Activated CD8-positive, alpha-beta memory T cell treated with anti-CD3 and anti-CD28 coated beads for 36 hours (primary cell): ENCODE measurements around the gene ABCB11. TPM values are rescaled to one million over a fixed set of nuclear protein-coding genes. Genes with fewer than 3 reads are reported as not detected.
"Not testable (repeated sequence)": the region's sequence is repeated elsewhere in the genome, so short reads cannot be mapped to it uniquely, and the experiment has no call there.

Source experiments
- CTCF ChIA-PET: fragments of 350-600 bp; sonication (Branson Sonifier 250); formaldehyde crosslinking; loops from one replicate; lab custom pipeline; 2021; ENCODE audit warnings: antibody characterized with exemption; lab: Charles Lee
- POLR2A ChIA-PET: fragments of 350-600 bp; sonication (Branson Sonifier 250); formaldehyde crosslinking; loops from one replicate; lab custom pipeline; 2021; ENCODE audit warnings: antibody characterized with exemption; lab: Charles Lee
- total RNA-seq, 2 experiments: library from RNA; stranded (reverse); gene quantifications; one replicate each; pipeline ENCODE4 v1.2.3, GENCODE V29; 2021

The ABCB11 gene
- total RNA-seq, 2 experiments from 2014 or later, result not detected

DNA sequence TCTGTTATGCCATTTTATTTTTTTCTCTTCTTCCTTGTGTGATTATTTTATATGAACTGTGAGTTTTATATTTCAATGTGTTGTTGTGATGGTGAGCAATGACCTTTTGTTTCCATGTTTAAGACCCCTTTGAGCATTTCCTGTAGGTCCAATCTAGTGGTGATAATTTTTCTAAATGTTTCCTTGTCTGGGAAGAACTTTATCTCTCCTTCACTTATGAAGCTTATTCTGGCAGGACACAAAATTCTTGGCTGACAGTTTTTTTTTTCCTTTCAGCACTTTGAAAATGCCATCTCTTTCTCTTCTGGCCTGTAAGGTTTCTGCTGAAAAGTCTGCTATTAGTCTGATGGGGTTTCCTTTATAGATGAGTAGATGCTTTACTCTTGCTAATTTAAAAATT lies 76.9 kb downstream of the ABCB11 start:
- CTCF ChIA-PET, result no interaction called here
- POLR2A ChIA-PET, result no interaction called here

DNA sequence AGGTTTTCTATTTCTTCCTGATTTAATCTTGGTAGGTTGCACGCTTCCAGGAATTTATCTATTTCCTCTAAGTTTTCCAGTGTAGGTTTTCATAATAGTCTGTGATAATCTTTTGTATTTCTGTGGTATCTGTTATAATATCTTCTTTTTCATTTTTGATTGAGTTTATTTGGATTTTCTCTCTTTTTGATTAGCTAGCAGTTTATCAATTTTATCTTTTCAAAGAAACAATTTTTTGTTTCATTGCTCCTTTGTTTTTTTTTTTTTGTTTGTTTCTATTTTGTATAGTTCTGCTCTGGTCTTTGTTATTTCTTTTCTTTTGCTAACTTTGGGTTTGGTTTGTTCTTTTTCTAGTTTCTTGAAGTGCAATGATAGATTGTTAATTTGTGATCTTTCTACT lies 78.7 kb downstream of the ABCB11 start:
- ChIA-PET POLR2A (interaction anchor here (0.7 kb wide), 1 partner anchor 151 kb away, joined by 9 read pairs; no protein-coding TSS in a partner anchor), CTCF (interaction anchor here (0.6 kb wide), 1 partner anchor 132 kb away, joined by 3 read pairs; no protein-coding TSS in a partner anchor)

DNA sequence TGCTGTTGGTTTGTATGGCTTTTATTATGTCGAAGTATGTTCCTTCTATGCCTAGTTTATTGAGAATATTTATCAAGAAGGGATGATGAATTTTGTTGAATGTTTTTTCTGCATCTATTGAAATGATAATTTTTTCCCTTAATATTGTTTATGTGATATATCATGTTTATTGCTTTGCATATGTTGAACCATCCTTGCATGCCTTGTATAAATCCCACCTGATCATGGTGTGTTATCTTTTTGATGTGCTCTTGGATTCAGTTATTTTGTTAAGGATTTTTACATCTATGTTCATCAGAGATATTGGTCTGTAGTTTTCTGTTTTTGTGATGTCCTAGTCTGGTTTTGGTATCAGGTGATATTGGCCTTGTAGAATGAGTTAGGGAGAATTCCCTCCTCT lies 79.3 kb downstream of the ABCB11 start:
- CTCF ChIA-PET, result interaction anchor here (0.6 kb wide), 1 partner anchor 132 kb away, joined by 3 read pairs; no protein-coding TSS in a partner anchor

DNA sequence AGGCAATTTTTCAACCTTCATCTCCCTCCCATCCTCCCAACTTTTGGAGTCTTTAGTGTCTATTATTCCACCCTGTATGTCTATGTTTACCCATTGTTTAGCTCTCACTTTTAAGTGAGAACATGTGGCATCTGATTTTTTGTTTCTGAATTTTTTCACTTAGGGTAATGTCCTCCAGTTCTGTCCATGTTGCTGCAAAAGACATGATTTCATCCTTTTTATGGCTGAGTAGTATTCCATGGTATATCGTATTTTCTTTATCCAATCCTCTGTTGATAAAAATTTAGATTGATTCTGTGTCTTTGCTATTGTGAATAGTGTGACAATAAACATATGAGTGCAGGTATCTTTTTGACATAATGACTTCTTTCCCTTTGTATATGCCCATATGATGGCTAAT lies 81.8 kb downstream of the ABCB11 start:
- POLR2A ChIA-PET, result no interaction called here

More for the DNA sequence above, 79.3 kb downstream of the ABCB11 start:
- POLR2A ChIA-PET, result interaction anchor here (0.7 kb wide), 1 partner anchor 152 kb away, joined by 9 read pairs; no protein-coding TSS in a partner anchor

DNA sequence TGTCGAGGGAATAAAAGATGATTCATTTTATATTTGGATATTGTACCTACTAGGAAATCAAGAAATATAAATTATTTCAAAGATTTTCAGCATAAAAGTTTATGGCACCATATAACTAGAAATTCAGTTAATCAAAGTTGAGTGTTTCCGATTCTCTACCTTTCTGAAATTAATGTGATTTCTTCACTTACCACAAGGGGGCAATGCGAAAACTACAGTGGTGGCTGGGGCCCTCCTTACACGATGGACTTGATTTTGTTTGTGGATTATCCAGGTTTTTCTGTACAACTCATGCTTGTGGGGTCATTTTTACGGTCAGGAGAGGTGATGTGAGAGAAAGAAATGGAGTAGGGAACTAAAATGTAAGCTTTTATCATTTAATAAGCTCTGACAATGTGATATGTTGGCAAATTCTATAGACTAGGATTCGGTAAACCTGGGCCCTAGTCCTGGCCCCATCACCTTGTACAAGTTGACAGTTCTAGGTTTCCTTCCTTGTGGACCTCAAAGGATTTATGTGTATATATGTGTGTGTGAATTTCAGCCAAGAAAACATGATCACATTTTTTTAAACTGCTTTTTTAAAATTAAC lies 82.4 kb downstream of the ABCB11 start:
- POLR2A ChIA-PET, result no interaction called here
- CTCF ChIA-PET, result interaction anchor here (1.4 kb wide), 1 partner anchor 12 kb away, joined by 3 read pairs; no protein-coding TSS in a partner anchor

More for the DNA sequence above, 81.8 kb downstream of the ABCB11 start:
- CTCF ChIA-PET, result interaction anchor here (1.4 kb wide), 1 partner anchor 12 kb away, joined by 3 read pairs; no protein-coding TSS in a partner anchor

DNA sequence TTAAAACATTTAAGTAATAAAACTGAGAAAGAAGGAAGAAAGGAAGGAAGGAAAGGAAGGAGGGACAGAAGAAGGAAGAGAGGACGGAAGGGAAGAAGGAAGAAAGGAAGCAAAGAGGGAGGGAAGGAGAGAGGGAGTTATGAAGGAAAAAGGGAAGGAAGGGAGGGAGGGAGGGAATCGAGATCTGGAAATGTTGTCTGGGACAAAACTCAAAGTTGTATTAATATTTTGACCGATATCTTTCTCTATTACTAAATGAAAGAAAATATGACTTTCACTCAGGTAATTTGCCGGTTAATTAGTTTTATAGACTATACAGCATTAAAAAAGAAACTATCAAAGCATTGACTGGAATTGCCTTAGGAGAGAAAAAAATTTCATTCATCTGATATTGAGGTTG lies 85.6 kb downstream of the ABCB11 start:
- POLR2A ChIA-PET, result no interaction called here

DNA sequence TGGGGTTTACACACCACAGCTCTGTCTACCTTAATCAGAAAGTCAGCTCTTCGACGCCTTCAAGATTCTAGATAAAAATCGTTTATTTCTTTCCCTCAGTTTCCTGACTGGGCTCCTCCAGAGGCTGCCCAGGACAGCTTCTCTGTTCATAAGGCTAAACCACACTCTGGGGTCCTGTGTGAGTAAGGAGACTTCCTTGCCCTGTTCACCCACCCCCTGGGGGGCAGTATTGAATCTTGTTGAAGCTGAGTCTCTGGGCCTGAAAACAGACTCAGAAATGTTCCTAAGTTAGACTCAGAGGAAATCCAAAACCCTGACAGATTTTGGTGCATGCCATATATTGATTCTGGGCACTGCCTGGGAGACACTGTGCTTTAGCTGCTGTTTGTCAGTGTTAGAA lies 87.1 kb downstream of the ABCB11 start:
- POLR2A ChIA-PET, result no interaction called here
- CTCF ChIA-PET, result interaction anchor here (0.5 kb wide), 1 partner anchor 825 kb away, joined by 3 read pairs; no protein-coding TSS in a partner anchor

More for the DNA sequence above, 85.6 kb downstream of the ABCB11 start:
- CTCF ChIA-PET, result no interaction called here

DNA sequence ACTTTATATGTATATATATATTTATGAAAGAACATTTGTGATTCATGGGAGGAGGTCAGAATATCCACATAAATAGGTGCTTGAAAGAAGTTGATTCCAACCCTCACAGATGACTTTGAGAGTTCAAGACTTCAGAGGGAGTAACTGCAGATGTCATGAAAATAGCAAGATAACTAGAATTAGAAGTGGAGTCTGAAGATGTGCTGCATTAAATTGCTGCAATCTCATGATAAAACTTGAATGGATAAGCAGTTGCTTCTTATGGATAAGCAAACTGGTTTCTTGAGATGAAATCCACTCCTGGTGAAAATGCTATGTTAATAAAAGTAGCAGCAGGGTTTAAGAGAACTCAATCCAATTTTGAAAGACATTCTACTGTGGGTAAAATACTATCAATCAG lies 89.8 kb downstream of the ABCB11 start:
- ChIA-PET CTCF (no interaction called here), POLR2A (no interaction called here)

DNA sequence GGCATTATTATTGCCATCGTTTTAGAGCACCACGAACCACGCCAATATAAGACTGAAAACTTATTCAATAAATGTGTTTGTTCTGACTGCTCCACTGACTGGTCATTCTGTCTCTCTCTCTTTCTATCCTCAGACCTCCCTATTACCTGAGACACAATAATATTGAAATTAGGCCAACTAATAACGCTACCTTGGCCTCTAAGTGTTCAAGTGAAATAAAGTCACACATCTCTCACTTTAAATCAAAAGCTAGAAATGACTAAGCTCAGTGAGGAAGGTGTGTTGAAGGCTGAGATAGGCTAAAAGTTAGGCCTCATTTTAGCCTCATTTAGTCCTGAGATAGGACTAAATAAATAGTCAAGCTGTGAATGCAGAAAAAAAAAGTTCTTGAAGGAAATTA lies 91.2 kb downstream of the ABCB11 start:
- CTCF ChIA-PET, result interaction anchor here (1.1 kb wide), 1 partner anchor 24 kb away, joined by 3 read pairs; no protein-coding TSS in a partner anchor

DNA sequence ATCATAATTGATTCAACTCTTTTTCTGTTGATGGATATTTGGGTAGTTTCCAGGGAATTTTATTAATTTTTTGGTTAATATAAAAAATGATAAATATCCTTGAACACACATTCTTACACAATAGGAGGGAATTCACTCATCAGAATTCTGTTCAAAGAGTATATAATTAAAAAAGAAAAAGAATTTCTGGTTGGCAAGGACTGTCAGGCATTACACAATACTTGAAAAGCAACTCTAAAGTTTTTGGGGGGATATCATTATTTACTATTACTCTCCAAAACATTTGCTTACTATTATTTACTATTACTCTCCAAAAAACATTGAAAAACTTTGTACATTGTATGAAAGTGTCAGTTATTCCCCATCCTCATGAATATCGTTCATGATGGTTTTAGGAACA lies 92.1 kb downstream of the ABCB11 start:
- ChIA-PET POLR2A (no interaction called here), CTCF (no interaction called here)

More for the DNA sequence above, 91.2 kb downstream of the ABCB11 start:
- POLR2A ChIA-PET, result no interaction called here

DNA sequence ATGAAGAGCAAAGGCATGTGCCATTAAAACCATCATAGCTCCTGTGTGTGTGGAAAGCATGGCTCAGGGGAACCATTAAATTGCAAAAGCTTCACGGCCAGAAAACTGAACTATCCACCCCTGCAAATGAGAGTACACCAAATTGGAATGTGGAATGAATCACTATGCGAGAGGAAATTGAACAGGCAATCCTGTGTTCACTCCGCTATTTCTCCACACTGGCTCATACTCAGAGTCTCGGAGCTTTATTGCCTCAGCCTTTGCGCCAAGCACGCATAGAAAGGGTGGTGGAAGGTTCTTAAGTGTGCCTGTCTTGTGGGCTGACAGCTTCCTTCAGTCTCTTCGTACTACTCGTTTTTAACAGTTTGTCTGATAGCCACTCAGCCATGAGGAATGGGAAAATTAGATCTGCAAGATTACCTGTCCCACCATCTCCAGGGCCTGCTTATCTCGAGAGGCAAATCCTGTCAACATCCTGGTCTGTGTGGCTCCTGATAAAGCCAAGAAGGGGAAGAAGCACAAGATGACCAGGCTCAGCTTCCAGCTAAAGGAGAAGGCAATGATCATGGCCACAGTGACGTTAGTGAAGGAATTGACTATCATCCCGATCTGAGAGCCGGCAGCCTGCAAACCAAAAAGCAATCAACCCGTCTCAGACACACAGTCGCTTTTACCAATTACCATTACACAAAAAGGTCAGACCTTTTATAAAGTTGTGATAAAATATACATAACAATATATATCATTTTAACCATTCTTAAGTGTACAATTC lies 95.1 kb downstream of the ABCB11 start:
- ChIA-PET CTCF (no interaction called here), POLR2A (no interaction called here)

DNA sequence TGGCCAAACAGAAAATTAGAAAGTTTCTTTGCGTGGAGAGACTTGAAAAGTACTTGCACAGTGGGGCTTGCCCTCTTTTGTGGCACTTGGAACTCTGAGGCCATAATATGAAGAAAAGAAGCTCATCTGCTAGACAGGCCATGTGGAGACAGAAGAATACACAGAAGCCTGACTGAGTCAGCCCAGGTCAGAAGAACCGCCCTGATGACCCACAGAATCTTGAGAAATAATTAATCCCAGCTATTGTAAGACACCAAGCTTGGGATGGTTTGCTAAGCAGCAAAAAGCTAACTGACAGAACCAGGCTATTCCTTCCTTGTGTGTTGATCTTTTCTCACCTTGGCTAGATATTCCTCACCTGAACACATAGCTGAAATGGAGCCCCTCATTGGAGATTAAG lies 96.3 kb downstream of the ABCB11 start:
- ChIA-PET POLR2A (no interaction called here), CTCF (no interaction called here)

DNA sequence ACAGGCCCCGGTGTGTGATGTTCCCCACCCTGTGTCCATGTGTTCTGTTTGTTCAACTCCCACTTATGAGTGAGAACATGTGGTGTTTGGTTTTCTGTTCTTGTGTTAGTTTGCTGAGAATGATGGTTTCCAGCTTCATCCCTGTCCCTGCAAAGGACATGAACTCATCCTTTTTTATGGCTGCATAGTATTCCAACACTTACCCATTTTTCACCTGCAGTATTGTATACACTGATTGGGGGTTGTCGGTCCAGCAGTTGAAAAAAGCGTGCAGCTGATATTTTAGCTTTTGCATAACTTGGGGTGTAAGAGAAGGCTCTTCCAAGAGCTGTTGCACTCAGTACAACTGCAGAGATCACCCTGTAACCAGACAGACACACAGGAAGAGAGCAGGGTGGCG lies 99.0 kb downstream of the ABCB11 start:
- POLR2A ChIA-PET, result not testable (repeated sequence)
- CTCF ChIA-PET, result interaction anchor here (0.7 kb wide), 1 partner anchor 37 kb away, joined by 3 read pairs; no protein-coding TSS in a partner anchor

DNA sequence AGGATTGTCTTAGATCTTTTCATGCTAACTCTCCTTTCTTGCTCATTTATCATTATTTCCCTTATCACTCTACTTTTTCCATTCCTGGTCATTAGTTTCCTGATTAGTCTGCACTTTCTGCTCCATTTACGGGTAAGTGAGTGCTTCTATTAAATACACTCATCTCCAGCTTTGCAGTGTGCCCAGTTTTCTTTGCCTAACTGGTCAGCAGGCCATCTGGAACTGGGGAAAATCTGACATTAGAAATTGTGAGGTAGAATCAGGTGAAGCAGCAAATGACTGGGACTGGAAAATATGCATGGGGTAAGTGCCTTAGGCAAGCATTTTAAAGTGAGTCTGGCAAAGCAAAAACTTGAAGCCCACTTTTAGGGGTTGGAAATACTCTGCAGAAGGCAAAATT lies 100.9 kb downstream of the ABCB11 start:
- POLR2A ChIA-PET, result no interaction called here
- CTCF ChIA-PET, result no interaction called here

DNA sequence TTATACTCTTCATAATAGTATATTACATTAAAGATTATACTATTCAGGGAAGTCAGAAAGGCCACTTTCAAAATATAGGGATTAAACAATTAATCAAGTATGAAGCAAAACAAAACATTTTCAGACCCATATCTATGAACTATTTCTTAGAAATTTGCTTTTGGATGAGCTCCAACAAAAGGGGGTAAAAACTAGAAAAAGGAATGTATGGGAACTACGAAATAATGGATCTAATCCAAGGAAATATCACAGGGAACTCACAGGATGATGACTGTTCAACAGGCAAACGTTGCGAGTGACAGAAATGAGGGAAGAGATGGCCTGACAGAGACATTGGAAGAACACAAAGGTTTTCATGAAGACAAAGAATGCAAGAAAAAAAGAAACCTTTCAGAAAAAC lies 102.1 kb downstream of the ABCB11 start:
- POLR2A ChIA-PET, result no interaction called here
- CTCF ChIA-PET, result no interaction called here

DNA sequence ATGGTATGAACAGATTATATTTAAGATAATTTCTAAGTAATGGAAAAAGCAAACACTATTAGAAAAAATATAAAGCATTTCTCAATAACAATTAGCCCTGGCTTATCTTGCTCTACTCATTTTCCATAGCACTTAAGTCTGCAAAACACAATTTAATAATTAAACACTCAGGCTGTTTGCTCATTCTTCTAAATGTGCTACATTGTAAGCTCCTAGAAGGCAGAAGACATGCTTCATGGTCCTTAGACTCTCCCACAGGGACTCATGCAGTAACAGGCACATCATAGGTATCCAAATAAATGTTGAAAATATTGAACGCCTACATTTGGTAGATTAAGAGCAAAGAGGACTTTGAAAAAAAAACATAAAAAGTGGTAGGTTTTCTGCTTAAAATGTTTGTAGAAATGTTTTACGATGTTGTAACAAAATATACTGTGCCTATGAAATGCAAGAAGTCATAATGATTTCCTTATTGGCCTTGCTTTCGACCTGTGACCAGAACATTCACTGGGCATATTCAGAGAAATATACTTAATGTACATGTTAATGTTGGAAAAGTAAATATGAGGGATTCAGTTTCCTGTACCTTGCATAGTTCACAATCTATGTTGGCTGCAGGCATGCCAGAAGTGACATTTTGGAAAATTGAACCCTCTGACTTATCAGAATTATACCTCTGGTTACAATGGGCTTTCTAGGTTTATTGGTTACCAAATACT lies 102.9 kb downstream of the ABCB11 start:
- CTCF ChIA-PET, result no interaction called here
- POLR2A ChIA-PET, result no interaction called here

DNA sequence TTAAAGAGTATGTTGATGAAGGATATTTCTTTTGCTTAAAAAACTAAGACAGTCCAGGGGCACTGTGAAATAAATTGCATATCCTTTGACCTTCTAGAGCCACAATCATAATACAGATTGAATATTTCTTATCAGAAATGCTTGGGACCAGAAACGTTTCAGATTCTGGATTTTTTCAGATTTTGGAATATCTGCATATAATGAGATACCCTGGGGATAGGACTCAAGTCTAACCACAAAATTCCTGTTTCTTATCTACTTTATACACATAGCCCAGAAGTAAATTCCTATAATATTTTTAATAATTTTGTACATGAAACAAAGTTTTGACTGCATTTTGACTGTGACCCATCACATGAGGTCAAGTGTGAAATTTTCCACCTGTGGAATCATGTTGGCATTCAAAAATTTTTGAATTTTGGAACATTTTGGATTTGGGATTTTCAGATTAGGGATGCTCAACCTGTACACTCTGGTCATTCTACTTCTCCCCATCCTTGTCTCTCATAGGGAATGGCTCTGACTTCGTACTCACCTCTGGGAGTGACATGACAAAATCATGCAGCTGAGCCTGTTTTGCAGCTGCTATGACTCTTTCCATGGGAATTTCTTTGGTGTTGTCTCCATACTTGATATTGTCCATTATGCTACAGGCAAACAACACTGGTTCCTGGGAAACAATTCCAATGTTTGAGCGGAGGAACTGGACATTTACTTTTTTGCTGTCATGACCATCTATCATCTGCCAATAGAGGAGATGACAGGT lies 104.3 kb downstream of the ABCB11 start:
- POLR2A ChIA-PET, result no interaction called here
- CTCF ChIA-PET, result no interaction called here

DNA sequence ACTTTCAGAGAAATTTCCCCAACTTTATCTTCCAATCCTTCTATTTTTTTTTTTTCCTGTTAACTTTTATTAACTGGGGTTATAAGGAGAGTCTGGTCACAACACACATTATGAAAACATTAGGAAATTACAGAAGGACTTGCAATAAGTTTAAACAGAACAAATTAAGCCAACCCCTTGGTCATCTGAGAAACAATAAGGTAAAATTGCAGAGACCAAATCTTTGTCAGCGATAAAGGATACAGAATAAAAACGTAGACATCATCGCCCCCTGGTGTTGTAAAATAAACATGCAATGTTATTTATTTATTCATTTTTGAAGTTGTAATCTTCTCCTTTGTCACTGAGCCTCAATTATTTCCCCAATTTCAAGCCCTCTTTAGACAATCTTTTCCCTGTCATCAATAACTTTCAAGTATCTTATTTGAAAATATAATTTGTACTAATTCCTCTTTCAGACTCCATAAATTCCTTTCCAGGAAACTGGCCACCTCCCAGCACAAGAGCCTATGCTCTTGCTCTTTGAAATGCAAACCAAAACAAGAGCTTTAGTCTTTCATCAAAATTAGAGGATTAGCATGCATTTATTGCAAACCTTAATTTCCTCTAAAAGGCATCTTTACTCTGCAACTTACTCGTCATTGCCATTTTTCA lies 110.5 kb downstream of the ABCB11 start:
- CTCF ChIA-PET, result interaction anchor here (0.6 to 0.9 kb wide), 2 partner anchors 147 to 569 kb away, joined by 3 to 5 read pairs; no protein-coding TSS in a partner anchor
- POLR2A ChIA-PET, result no interaction called here

DNA sequence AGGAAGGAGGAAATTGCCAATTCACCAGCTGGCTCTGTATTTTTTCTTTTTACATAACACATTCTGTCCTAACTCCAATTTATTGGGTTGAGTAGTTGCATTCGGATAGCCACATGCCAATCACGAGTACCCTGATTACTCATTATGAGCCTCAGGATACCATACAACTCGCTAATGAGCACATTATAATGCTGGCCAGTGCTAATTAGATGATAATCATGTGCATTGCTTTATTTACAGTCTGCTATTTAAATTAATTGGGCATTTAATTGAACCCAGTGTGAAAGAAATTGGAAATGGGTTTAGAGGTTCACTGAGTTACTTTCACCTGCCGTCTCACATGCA lies 114.8 kb downstream of the ABCB11 start:
- ChIA-PET CTCF (no interaction called here), POLR2A (no interaction called here)
